OCI-LY7 (cell line): ENCODE data around the gene SLC9A3. TPM values are rescaled to one million over a fixed set of nuclear protein-coding genes. Genes with fewer than 3 reads are reported as not detected.

Experiments
- BruUV-seq: library from RNA; stranded (reverse); fragments of 400-500 nt; replicated peaks from 2 replicates; lab custom pipeline; 2021; lab: Mats Ljungman, UMichigan
- CTCF ChIA-PET: fragments of 300-600 bp; sonication (Branson Sonifier 250); formaldehyde crosslinking; loops from one replicate; lab custom pipeline; 2022; ENCODE audit warnings: antibody characterized with exemption; ENCODE audit not compliant: unreplicated experiment; lab: Charles Lee
- POLR2A ChIA-PET: fragments of 300-600 bp; sonication (Branson Sonifier 250); formaldehyde crosslinking; loops from one replicate; lab custom pipeline; 2022; ENCODE audit warnings: antibody characterized with exemption; lab: Charles Lee
- DNase-seq: peaks from one replicate; pipeline ENCODE4 v3.0.0-alpha.2; 2015; ENCODE audit warnings: low spot score
- H2AFZ ChIP-seq: fragments of 200-600 bp; sonication (generic), shearing (Covaris generic); 2 replicates; pipeline ENCODE4 v1.6.1; 2014; ENCODE audit warnings: mild to moderate bottlenecking, antibody characterized with exemption, low read length, moderate library complexity
- H3K27ac ChIP-seq: fragments of 200-600 bp; sonication (generic); 2 replicates; pipeline ENCODE4 v1.5.1; 2014; ENCODE audit warnings: mixed run types, low read depth, mild to moderate bottlenecking, moderate library complexity, low read length, inconsistent platforms; ENCODE audit not compliant: poor library complexity, severe bottlenecking
- H3K36me3 ChIP-seq: fragments of 200-600 bp; sonication (generic); 2 replicates; pipeline ENCODE4 v1.6.1; 2014; ENCODE audit warnings: mild to moderate bottlenecking, antibody characterized with exemption, low read length, moderate library complexity, mixed read lengths; ENCODE audit not compliant: insufficient read depth
- H3K4me1 ChIP-seq: fragments of 200-600 bp; sonication (generic); 2 replicates; pipeline ENCODE4 v1.5.1; 2014; ENCODE audit warnings: mild to moderate bottlenecking, low read length; ENCODE audit not compliant: insufficient read depth, poor library complexity, severe bottlenecking
- H3K4me2 ChIP-seq: fragments of 200-600 bp; sonication (generic); 2 replicates; pipeline ENCODE4 v1.6.1; 2014; ENCODE audit warnings: mild to moderate bottlenecking, low read length
- H3K4me3 ChIP-seq: fragments of 200-600 bp; sonication (generic); 2 replicates; pipeline ENCODE4 v1.5.1; 2014; ENCODE audit warnings: mild to moderate bottlenecking, low read depth, low read length; ENCODE audit not compliant: poor library complexity, severe bottlenecking
- H3K79me2 ChIP-seq: fragments of 200-600 bp; sonication (generic); 2 replicates; pipeline ENCODE4 v1.6.1; 2016; ENCODE audit warnings: low read depth, mild to moderate bottlenecking, low read length, moderate library complexity, mixed read lengths; ENCODE audit not compliant: insufficient read depth
- H3K9me2 ChIP-seq: fragments of 200-600 bp; sonication (generic); 2 replicates; pipeline ENCODE4 v1.6.1; 2016; ENCODE audit warnings: mild to moderate bottlenecking, low read length, mixed read lengths; ENCODE audit not compliant: insufficient read depth
- H3K9me3 ChIP-seq: fragments of 200-600 bp; sonication (generic); 2 replicates; pipeline ENCODE4 v1.6.1; 2014; ENCODE audit warnings: mild to moderate bottlenecking, mixed run types, low read length, mixed read lengths
- H4K20me1 ChIP-seq: fragments of 200-600 bp; sonication (generic); 2 replicates; pipeline ENCODE4 v1.6.1; 2014; ENCODE audit warnings: mild to moderate bottlenecking, antibody characterized with exemption, low read length, moderate library complexity, mixed read lengths; ENCODE audit not compliant: insufficient read depth
- CTCF ChIP-seq: fragments of 200-600 bp; sonication (generic); conservative IDR thresholded peaks from 2 replicates; pipeline ENCODE4 v1.5.1; 2014; ENCODE audit warnings: mild to moderate bottlenecking, antibody characterized with exemption, low read length, moderate library complexity, mixed read lengths
- EZH2phosphoT487 ChIP-seq: fragments of 200-600 bp; sonication (generic); IDR thresholded peaks from 2 replicates; pipeline ENCODE4 v1.6.1; 2018; ENCODE audit warnings: low read depth, borderline replicate concordance, mild to moderate bottlenecking, mixed run types, antibody characterized with exemption, low read length, moderate library complexity, mixed read lengths
- intact Hi-C: fragments of 100-400 bp; cut with micrococcal nuclease; formaldehyde crosslinking; loops from one replicate; pipeline ENCODE4 v1.10.0; 2022; ENCODE audit not compliant: unreplicated experiment
- total RNA-seq, 2 experiments: library from RNA; depleted of rRNA in 1 of 2; stranded (reverse); fragments of >200 nt in 1 of 2; shearing (Covaris generic) in 1 of 2; gene quantifications; 2 replicates each; pipeline ENCODE4 v1.2.3, GENCODE V29; 2014 to 2022

The SLC9A3 gene
- total RNA-seq, 2 experiments from 2014 or later, result 2.0 to 4.3 TPM

DNA sequence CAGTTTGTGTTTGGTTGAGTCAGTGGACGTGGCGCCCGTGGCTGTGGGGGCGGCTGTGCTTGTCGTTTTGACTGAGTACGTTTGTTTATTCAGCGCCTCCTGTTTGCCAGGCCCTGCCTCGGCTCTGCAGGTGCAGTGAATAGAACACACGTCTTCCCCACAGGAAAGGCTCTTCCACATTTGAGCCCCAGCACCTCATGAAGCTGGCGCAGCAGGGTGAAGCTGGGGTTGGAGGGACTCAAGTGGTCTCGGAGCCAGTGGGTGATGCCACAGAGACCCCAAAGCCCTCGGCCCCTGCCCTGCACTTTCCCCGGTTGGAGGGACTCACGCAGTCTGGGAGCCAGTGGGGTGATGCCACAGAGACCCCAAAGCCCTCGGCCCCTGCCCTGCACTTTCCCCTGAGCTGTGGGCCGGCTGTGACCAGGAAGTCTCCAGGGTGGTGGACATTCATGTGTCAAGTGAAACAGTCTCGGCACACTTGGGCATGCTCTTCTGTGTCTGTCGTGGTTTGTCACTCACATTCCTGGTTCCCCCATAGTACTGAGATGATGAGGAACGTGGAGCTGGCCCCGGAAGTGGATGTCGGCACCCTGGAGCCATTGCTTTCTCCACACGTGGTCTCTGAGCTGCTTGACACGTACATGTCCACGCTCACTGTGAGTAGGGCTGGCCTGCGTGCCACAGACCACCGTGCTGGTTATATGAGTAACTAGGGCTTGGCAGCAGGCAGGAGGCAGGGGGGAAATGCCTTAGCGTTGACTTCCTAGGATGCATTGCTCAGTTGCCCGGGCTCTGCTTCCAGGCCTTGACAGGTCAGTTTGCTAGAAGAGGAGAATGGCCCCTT is 67.7 kb downstream of the SLC9A3 start:
- peaks cover 11% of the 10 kb centered on the region; the same call in 1 of the 2 replicates for H3K9me3 ChIP-seq
- intact Hi-C loops, result no loop called here
- H3K4me1 ChIP-seq, result no peaks in the 10 kb centered on the region
- no TSS peak for BruUV-seq
- no peak overlapping the region for H3K27ac ChIP-seq
- H3K36me3 ChIP-seq, result peaks cover 90% of the 10 kb centered on the region
- no peak overlapping the region for H3K4me3 ChIP-seq
- CTCF ChIA-PET, result no interaction called here
- H2AFZ ChIP-seq, result no peak overlapping the region
- H3K4me2 ChIP-seq, result no peak overlapping the region
- H4K20me1 ChIP-seq, result no peaks in the 10 kb centered on the region
- no peak for TF ChIP-seq CTCF
- TF ChIP-seq EZH2phosphoT487, result no peak
- H3K9me2 ChIP-seq, result no peaks in the 10 kb centered on the region
- H3K79me2 ChIP-seq, result peaks cover 4% of the 10 kb centered on the region; the same call in 1 of the 2 replicates
- POLR2A ChIA-PET, result no interaction called here
- DNase-seq, result no peak

DNA sequence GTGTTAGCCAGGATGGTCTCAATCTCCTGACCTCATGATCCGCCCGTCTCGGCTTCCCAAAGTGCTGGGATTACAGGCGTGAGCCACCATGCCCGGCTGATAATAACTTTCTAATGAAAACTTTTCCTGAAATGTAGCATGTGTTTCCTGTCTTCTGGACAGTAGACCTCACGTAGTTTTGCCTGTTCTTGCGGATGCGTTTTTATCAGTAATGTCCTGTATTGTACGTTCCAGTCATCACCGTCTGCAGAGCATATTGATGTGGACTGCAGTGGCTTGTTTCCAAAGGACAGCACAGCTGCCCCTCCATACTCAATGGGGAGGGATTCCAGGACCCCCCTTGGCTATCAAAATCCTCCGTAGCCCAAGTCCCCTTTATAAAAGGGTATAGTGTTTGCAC is 68.4 kb downstream of the SLC9A3 start:
- Histone ChIP-seq H3K27ac (no peak overlapping the region), H3K9me2 (no peaks in the 10 kb centered on the region), H3K9me3 (peaks cover 18% of the 10 kb centered on the region; the same call in 1 of the 2 replicates), H3K4me2 (no peak overlapping the region), H3K4me1 (no peaks in the 10 kb centered on the region), H2AFZ (no peak overlapping the region), H3K79me2 (peaks cover 4% of the 10 kb centered on the region; the same call in 1 of the 2 replicates), H4K20me1 (no peaks in the 10 kb centered on the region), H3K36me3 (peaks cover 95% of the 10 kb centered on the region), H3K4me3 (no peak overlapping the region)
- POLR2A ChIA-PET, result no interaction called here
- intact Hi-C loops, result no loop called here
- TF ChIP-seq CTCF (no peak), EZH2phosphoT487 (no peak)
- CTCF ChIA-PET, result no interaction called here
- no peak for DNase-seq
- BruUV-seq, result no TSS peak

DNA sequence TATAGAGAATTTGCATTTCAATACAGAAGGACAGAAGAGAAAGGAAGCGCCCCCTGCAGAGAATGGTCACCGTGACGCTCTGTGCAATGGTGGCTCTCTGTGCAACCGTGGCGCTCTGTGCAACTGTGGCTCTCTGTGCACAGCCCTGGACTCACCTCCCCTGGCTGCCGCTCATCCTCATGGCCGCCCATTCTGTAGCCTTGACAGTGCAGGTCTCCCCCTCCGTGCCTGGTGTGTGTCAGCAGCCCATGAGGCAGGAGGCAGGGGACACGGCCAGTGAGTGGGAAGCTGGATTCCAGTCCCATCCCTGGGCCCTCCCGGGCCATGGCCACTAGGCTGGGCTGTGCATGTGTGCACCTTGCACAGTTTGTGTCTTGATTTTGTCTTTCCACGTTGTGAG is 69.3 kb downstream of the SLC9A3 start:
- H3K79me2 ChIP-seq, result peaks cover 4% of the 10 kb centered on the region; the same call in 1 of the 2 replicates
- no TSS peak for BruUV-seq
- ChIA-PET CTCF (no interaction called here), POLR2A (no interaction called here)
- no peaks in the 10 kb centered on the region for H3K4me1 ChIP-seq
- intact Hi-C loops, result no loop called here
- H3K9me3 ChIP-seq, result peaks cover 18% of the 10 kb centered on the region; the same call in 1 of the 2 replicates
- H3K9me2 ChIP-seq, result no peaks in the 10 kb centered on the region
- no peak overlapping the region for H2AFZ ChIP-seq
- no peak for DNase-seq
- no peak overlapping the region for H3K4me2 ChIP-seq
- peaks cover 96% of the 10 kb centered on the region for H3K36me3 ChIP-seq
- H3K4me3 ChIP-seq, result no peak overlapping the region
- H4K20me1 ChIP-seq, result no peaks in the 10 kb centered on the region
- TF ChIP-seq EZH2phosphoT487, result no peak
- TF ChIP-seq CTCF, result no peak
- no peak overlapping the region for H3K27ac ChIP-seq
